ENCODE data around the gene SIL1. TPM values are rescaled to one million over a fixed set of nuclear protein-coding genes. Genes with fewer than 3 reads are reported as not detected.

SIL1 gene
- total and polyA plus RNA-seq, 9 of the 15 experiments (the other 6 are each of a cell fraction or from before 2014, with no cell fraction given) = 1.3 to 30.5 (median 18.1) TPM

DNA sequence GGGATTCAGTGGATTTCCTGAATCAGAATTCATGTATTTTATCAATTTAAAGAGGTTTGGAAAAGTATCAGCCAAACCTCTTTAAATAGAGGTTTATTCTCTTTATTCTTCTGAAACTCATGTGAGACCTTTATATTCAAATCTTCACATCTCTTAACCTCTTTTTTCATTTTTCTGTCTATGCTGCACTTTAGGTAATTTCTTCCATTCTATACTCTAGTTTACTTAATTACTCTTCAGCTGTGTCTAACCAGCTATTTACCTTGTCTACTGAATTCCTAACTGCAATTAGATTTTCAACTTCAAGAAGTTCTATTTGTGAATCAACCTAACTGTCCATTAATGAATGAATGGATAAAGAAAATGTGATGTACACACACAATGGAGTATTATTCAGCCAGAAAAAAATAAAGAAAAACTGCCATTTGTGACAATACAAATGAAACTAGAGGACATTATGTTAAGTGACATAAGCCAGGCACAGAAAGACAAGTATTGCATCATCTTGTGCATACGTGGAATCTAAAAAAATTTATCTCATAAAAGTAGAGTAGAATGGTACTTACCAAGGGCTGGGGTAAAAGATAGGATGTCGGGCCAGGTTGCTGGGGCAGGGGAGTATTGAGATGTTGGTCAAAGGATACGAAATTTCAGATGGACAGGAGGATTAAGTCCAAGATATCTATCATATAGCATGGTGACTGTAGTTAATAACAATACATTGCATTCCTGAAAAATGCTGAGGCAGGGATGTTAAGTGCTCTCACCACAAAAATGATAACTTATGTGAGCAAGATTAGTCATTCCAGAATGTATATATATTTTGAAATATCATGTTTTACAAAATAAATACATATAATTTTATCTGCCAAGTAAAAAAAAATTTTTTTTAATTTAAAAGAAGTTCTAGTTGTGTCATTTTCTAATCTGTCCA is 193.5 kb downstream of the SIL1 start (continued):
- TF ChIP-seq ZNF212 (CRISPR knock-in tag; IDR thresholded peaks at IDR 0.05) (no peak), SMAD4 (CRISPR knock-in tag; conservative IDR thresholded peaks at IDR 0.05) (0 out of 2 replicates have a peak, but pooled peaks have one; percentile 29), IFI16 (CRISPR knock-in tag; IDR thresholded peaks at IDR 0.05) (no peak), BRD9 (IDR thresholded peaks at IDR 0.05; ENCODE audit: low read depth, partially characterized antibody) (no peak), E2F3 (CRISPR knock-in tag; IDR thresholded peaks at IDR 0.05) (no peak), ZNF518B (CRISPR knock-in tag; IDR thresholded peaks at IDR 0.05) (no peak), COPS2 (conservative IDR thresholded peaks at IDR 0.05) (no peak), POLR3G (IDR thresholded peaks at IDR 0.05; ENCODE audit: extremely low read depth, insufficient read length, insufficient replicate concordance) (no peak), RB1 (IDR thresholded peaks at IDR 0.05; ENCODE audit: low read depth) (no peak), SMAD2 (IDR thresholded peaks at IDR 0.05; ENCODE audit: low read depth, low read length) (no peak), POLR2AphosphoS2 (IDR thresholded peaks at IDR 0.05; ENCODE audit: low read length) (no peak), HNRNPLL (IDR thresholded peaks at IDR 0.05; ENCODE audit: low read depth, low read length, poor library complexity, severe bottlenecking) (no peak), MTA1 (IDR thresholded peaks at IDR 0.05; ENCODE audit: borderline replicate concordance) (no peak)
- TF ChIP-seq, protein P1, sequence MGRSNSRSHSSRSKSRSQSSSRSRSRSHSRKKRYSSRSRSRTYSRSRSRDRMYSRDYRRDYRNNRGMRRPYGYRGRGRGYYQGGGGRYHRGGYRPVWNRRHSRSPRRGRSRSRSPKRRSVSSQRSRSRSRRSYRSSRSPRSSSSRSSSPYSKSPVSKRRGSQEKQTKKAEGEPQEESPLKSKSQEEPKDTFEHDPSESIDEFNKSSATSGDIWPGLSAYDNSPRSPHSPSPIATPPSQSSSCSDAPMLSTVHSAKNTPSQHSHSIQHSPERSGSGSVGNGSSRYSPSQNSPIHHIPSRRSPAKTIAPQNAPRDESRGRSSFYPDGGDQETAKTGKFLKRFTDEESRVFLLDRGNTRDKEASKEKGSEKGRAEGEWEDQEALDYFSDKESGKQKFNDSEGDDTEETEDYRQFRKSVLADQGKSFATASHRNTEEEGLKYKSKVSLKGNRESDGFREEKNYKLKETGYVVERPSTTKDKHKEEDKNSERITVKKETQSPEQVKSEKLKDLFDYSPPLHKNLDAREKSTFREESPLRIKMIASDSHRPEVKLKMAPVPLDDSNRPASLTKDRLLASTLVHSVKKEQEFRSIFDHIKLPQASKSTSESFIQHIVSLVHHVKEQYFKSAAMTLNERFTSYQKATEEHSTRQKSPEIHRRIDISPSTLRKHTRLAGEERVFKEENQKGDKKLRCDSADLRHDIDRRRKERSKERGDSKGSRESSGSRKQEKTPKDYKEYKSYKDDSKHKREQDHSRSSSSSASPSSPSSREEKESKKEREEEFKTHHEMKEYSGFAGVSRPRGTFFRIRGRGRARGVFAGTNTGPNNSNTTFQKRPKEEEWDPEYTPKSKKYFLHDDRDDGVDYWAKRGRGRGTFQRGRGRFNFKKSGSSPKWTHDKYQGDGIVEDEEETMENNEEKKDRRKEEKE (IDR thresholded peaks at IDR 0.05; ENCODE audit: borderline replicate concordance in 1 of 2, control insufficient read depth in 1 of 2, low read depth in 2 of 2, low read length in 1 of 2) = no peak
- TF ChIP-seq, protein P2, sequence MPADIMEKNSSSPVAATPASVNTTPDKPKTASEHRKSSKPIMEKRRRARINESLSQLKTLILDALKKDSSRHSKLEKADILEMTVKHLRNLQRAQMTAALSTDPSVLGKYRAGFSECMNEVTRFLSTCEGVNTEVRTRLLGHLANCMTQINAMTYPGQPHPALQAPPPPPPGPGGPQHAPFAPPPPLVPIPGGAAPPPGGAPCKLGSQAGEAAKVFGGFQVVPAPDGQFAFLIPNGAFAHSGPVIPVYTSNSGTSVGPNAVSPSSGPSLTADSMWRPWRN (IDR thresholded peaks at IDR 0.05; ENCODE audit: low read depth) = no peak
- TF ChIP-seq, protein P3, sequence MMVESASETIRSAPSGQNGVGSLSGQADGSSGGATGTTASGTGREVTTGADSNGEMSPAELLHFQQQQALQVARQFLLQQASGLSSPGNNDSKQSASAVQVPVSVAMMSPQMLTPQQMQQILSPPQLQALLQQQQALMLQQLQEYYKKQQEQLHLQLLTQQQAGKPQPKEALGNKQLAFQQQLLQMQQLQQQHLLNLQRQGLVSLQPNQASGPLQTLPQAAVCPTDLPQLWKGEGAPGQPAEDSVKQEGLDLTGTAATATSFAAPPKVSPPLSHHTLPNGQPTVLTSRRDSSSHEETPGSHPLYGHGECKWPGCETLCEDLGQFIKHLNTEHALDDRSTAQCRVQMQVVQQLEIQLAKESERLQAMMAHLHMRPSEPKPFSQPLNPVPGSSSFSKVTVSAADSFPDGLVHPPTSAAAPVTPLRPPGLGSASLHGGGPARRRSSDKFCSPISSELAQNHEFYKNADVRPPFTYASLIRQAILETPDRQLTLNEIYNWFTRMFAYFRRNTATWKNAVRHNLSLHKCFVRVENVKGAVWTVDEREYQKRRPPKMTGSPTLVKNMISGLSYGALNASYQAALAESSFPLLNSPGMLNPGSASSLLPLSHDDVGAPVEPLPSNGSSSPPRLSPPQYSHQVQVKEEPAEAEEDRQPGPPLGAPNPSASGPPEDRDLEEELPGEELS (CRISPR knock-in tag; IDR thresholded peaks at IDR 0.05; ENCODE audit: borderline replicate concordance) = no peak
